ENCODE results near the gene ALDH1L1. TPM values are rescaled to one million over a fixed set of nuclear protein-coding genes. Genes with fewer than 3 reads are reported as not detected.
A peak's percentile ranks its signal among the peaks of the same experiment; 100 is the strongest.

Gene ALDH1L1
- total and polyA plus RNA-seq, 9 donors = 8.3 to 85.5 (median 45.1) TPM

- H3K9me3 ChIP-seq = no peaks in the 10 kb centered on the region
- H3K27ac ChIP-seq = no peak overlapping the region
- no peak for DNase-seq
- no peaks in the 10 kb centered on the region for H3K27me3 ChIP-seq
- peaks cover 7% of the 10 kb centered on the region for H3K4me1 ChIP-seq (ENCODE audit: insufficient read depth)
- H3K4me3 ChIP-seq = no peak overlapping the region
- WGBS, 3 donors = 54 to 69% (median 60%) methylated on average over 4 of the region's 4 CpGs
- TF ChIP-seq EP300 (IDR thresholded peaks at IDR 0.05) (no peak), POLR2A (IDR thresholded peaks at IDR 0.05) (no peak), CTCF (IDR thresholded peaks at IDR 0.05) (no peak)
- no peaks in the 10 kb centered on the region for H3K36me3 ChIP-seq
- intact Hi-C loops (cut with DNase I) = loop anchor here in 3 of 4 donors (5.0 to 10.0 kb wide), 2 partner anchors 75 to 77 kb away; no protein-coding TSS in a partner anchor
Observed at GRCh38 chr3:126209741-126210140, 29.4 kb upstream of the ALDH1L1 start.

- H3K27ac ChIP-seq = no peak overlapping the region
- no peak for TF ChIP-seq EP300 (IDR thresholded peaks at IDR 0.05)
- TF ChIP-seq CTCF (IDR thresholded peaks at IDR 0.05) = no peak
- TF ChIP-seq POLR2A (IDR thresholded peaks at IDR 0.05) = no peak
Observed at GRCh38 chr3:126208606-126209256, 28.3 kb upstream of the ALDH1L1 start.

GRCh38 chr3:126208182-126208581 is 27.8 kb upstream of the ALDH1L1 start:
- Histone ChIP-seq H3K4me3 (no peak overlapping the region), H3K27ac (no peak overlapping the region), H3K27me3 (no peaks in the 10 kb centered on the region), H3K4me1 (ENCODE audit: insufficient read depth) (peaks cover 3% of the 10 kb centered on the region), H3K9me3 (no peaks in the 10 kb centered on the region), H3K36me3 (no peaks in the 10 kb centered on the region)
- DNase-seq = no peak
- WGBS, 3 donors = 63 to 79% (median 75%) methylated on average over 2 of the region's 2 CpGs
- no peak for TF ChIP-seq CTCF (IDR thresholded peaks at IDR 0.05)
- TF ChIP-seq POLR2A (IDR thresholded peaks at IDR 0.05) = no peak
- no peak for TF ChIP-seq EP300 (IDR thresholded peaks at IDR 0.05)
- intact Hi-C loops (cut with DNase I) = loop anchor here in 1 of 4 donors (10.0 kb wide), 1 partner anchor 73 kb away; no protein-coding TSS in a partner anchor

More at GRCh38 chr3:126208606-126209256, 28.3 kb upstream of the ALDH1L1 start:
- H3K4me3 ChIP-seq = no peak overlapping the region
- intact Hi-C loops (cut with DNase I) = loop anchor here in 1 of 4 donors (10.0 kb wide), 1 partner anchor 74 kb away; no protein-coding TSS in a partner anchor
- no peaks in the 10 kb centered on the region for H3K36me3 ChIP-seq
- WGBS, 3 donors = 58 to 68% (median 66%) methylated on average over 11 of the region's 11 CpGs
- H3K4me1 ChIP-seq (ENCODE audit: insufficient read depth) = peaks cover 3% of the 10 kb centered on the region
- peak; percentile 53 to 75 (median 72) for DNase-seq
- H3K9me3 ChIP-seq = no peaks in the 10 kb centered on the region
- H3K27me3 ChIP-seq = no peaks in the 10 kb centered on the region

GRCh38 chr3:126207166-126207565 is 26.8 kb upstream of the ALDH1L1 start:
- intact Hi-C loops (cut with DNase I) = loop anchor here in 1 of 4 donors (10.0 kb wide), 1 partner anchor 72 kb away; no protein-coding TSS in a partner anchor
- TF ChIP-seq POLR2A (IDR thresholded peaks at IDR 0.05) = no peak
- no peak for TF ChIP-seq EP300 (IDR thresholded peaks at IDR 0.05)
- TF ChIP-seq CTCF (IDR thresholded peaks at IDR 0.05) = no peak
- Histone ChIP-seq H3K4me1 (ENCODE audit: insufficient read depth) (peaks cover 3% of the 10 kb centered on the region), H3K4me3 (no peak overlapping the region), H3K36me3 (no peaks in the 10 kb centered on the region), H3K9me3 (no peaks in the 10 kb centered on the region), H3K27ac (no peak overlapping the region), H3K27me3 (no peaks in the 10 kb centered on the region)
- no peak for DNase-seq
- WGBS, 3 donors = 82 to 98% (median 96%) methylated on average over 5 of the region's 5 CpGs

Measured in ovary (tissue), 9 donors.